Stimulated activated CD4-positive, alpha-beta T cell treated with anti-CD3 and anti-CD28 coated beads, TNF-alpha, amount 100 ng/mL, for 24 hours (primary cell): ENCODE data around the gene NT5C3B.
"Not testable (repeated sequence)": the region's sequence is repeated elsewhere in the genome, so short reads cannot be mapped to it uniquely, and the experiment has no call there.

Source experiments
- DNase-seq, 3 experiments: peaks; one replicate each; pipeline ENCODE4 v3.0.0-alpha.2; 2020; ENCODE audit warnings: low read depth in 3 of 3

NT5C3B gene

DNA sequence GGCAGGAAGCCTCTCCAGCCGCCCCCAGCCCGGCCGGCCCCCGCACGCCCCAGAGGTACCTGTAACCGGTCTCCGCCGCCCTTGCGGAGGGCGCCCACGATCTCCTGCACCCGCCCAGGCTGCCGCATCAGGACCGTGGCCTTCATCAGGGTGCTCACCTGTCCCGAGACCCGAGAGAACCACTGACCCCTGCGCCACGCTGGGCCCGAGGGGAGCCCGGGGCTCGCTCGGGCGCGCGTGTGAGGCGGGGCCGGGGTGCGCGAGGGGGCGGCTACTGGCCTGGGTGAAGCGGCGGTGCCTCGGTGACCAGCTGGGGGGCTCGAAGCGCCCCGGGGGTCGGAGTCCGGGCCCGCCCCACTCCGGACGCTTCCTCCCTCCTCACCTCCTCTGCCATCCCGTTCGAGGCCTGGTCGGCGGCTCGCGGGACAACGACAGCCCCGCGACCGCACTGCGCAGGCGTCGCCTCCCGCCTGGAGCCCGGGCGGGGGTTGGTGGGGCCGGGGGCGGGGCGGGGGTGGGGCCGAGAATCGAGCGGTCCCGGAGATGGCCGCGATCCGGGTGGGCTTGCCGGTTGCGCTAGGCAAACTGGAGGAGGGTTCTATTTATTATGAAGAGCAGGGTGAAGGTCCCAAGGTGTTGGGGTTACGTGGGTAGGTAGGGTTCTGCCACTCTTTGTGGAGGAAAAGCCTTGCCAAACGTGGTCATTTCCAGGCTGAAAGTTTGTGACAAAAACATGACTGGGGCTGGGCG, at the start of gene NT5C3B:
Gene NT5C3B (minus strand): TSS at position 433 of the 750 bp plus-strand sequence. CDS start 39 bp downstream, at position 394.
- DNase-seq = peak in 2 of 3 experiments; percentile 23 to 55

DNA sequence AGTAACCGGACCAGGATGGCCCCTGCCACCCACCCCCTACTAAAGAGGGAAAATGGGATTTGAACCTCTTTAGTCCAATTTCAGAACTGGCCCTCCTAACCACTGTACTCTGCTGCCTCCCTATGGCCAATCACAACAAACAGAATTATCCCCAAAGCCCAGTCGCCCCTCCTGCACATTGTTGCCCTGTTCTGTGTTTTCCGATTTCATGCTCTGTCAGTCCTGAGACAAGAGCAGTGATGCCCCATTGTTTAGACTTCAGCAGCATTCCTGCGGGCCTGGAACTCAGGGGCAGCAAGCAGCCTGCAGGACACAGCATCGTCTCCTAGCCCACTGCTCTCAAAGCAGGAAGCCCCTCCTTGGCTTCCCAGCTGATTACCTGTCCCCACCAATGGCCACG, 49.7 kb upstream of the NT5C3B start:
- DNase-seq = no peak

DNA sequence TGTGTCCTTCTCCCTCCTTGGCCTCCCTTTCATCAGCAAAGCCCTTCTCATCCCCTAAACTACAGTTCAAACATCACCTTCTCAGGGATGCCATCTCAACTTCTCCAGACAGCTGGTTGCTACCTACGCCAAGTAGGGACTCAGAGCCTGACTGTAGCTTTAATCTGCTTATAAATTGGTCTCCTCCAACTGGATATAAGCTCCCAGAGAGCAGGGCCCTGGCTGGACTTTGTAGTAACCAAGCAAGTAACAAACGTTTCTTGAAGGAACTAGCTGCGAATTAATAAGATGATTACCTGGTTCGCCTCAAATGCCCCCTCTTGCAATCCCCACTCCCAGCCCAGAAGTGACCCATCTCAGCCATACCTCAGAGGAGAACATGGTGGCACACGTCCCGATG, 46.7 kb upstream of the NT5C3B start:
- no peak for DNase-seq

DNA sequence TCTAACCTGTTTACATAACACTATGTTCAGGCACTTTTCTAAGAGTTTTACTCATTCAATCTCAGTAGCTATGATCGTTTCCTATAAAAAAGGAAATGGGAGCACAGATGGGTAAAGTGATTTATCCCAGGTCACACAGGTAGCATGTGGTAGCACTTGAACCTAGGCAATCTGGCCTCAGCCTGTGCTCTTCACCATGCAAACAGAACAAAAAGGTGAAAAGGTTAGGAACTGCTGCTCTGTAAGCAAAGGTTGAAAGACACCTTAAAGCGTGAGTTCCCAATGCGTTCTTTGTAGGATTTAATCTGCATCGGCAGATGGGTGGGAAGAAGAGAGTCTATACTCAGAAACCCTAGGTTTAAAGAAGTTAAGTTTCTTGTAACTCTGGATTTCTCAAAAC, 44.1 kb upstream of the NT5C3B start:
- no peak for DNase-seq

DNA sequence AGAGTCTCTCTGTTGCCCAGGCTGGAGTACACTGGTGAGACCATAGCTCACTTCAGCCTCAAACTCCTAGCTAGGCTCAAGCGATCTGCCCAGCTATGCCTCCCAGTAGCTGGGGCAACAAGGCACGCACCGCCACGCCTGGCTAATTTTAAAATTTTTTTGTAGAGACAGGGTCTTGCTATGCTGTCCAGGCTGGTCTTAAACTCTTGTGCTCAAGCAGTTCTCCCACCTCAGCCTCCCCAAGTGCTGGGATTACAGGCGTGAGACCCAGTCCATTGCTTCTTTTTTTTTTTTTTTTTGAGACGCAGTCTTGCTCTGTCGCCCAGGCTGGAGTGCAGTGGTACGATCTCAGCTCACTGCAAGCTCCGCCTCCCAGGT, 38.2 kb upstream of the NT5C3B start:
- not testable (repeated sequence) for DNase-seq

DNA sequence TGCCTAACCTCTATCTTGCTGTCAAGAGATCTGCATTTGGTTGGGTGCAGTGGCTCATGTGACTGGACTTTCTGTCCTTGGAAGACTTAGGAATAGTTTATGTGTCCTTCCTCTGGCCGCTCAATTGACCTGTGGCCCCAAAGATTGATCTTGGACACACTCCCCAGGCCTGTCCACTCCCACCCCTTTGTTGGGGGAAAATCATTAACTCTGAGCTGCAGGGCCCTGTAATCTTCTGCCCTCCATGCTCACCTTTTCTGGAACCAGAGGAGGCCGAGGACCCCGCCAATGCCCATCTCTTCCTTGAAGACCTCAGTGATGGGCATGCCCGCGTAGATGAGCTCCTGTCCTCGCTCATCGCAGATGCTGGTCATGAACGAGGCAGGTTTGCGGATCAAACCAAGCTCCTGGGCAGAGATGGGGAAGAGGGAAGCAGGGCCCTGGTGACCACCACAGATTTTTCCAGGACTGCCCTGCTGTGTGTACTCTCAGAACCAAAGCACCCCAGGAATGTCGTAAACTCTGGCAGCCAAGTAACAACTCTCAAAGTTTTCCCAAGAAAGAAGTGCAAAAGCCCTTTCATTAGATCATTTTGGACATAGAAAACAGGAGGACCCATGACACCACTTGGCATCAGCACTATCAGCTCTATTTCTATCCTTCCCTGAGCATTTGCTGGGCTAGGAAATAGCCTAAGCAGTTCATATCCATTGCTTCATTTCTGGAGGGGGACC, 37.7 kb upstream of the NT5C3B start:
- DNase-seq = no peak

DNA sequence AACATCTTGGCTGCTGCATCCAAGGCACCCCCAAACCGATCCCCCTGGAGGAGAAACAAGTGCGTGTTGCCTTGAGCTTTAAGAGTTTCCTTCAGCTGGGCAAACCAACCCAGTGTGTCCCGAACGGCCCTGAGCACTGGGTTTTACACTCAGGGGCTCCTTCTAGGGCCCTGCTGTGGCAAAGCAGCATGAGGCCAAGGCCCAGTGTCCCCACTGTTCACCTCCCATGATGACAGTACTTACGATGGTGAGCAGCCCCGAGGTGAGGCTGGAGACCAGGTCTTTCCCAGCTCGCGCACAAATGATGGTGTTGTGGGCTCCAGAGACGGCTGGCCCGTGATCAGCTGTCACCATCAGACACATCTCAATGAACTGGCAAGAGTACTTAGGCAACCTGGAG, 35.8 kb upstream of the NT5C3B start:
- no peak for DNase-seq

DNA sequence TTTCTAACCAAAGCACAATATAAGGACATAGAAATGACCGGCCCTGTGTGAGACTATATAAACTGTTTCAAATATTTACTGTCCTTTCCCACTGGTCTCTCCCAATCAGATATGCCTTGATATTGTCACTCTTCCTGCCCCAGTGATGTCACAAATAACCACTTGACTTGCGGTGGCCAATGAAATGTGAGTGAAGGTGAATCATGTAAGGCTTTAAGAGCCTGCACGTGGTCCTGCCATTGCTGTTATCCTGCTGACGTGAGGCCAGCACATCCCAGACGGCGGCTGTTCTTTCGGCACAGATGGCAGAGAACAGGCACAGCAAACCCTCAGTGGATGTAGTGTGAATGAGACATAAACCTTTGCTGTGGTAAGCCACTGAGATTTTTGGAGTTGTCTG, 34.6 kb upstream of the NT5C3B start:
- no peak for DNase-seq

DNA sequence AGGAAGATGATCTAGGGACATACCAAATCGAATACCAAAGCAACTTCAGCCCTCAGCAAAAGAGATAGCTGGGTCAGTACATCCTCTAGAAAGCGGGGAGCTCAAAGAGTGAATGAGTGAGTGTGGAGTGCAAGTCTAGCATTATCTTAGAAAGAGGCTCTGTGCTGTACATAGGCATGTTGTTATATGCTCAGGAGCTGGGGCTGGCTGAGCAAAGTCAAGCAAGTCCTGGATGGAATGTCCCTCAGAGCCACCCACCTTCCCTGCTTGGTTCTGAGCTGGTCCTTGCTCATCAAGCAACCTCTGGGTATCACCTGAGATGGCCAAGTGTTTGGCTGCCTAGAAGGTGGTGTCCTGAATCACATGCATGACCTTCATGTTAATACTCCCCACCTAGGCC, 34.1 kb upstream of the NT5C3B start:
- DNase-seq = no peak

DNA sequence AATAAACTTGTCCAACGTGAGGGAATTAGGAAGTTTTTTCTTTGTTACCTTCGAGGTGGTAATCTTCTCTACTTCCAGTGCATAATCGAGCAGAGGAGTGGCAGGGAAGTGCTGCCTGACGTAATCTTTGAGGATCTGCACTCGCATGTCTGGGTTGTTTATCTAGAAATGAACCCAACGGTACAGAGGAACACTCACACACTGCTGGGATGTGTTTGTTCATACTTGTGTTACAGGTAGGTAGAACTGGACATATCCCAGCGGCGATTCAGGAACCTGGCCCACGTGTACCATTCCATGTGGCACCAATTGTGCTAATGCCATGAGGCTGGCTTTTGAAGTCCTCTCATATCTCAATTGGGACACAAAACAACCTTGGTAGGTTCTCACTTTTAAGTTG, 33.4 kb upstream of the NT5C3B start:
- no peak for DNase-seq

DNA sequence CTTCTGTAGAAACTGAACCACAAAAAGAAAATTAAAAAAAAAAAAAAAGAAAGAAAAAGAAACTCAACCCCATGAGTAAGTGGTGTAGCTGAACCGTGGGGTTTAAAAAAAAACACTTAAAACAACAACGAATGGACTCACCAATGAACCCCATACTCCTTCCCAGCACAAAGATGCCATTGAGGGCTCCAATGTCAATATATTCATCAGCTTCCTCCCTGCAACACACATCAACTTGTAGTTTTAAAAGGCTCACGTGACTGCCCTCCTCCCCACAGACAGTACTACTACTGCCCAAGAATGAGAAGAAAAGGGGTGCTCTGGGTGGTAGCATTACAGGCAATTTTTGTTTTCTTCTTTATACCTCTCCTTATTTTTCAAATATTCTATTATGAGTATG, 32.5 kb upstream of the NT5C3B start:
- DNase-seq = no peak

DNA sequence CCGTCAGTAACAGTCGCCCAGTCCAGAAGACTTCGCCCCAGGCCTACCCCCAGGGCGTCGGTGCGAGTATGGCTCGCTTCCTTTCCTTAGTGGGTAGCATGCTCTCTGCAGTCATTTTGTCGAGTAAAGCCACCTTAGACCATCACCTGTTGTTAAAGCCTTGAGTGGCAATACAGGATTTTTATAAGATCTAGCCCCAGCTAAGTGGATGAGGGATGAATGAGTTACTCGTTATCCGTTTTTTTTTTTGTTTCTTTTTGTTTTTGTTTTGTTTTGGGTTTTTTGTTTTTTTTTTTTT, 29.5 kb upstream of the NT5C3B start:
- no peak for DNase-seq

DNA sequence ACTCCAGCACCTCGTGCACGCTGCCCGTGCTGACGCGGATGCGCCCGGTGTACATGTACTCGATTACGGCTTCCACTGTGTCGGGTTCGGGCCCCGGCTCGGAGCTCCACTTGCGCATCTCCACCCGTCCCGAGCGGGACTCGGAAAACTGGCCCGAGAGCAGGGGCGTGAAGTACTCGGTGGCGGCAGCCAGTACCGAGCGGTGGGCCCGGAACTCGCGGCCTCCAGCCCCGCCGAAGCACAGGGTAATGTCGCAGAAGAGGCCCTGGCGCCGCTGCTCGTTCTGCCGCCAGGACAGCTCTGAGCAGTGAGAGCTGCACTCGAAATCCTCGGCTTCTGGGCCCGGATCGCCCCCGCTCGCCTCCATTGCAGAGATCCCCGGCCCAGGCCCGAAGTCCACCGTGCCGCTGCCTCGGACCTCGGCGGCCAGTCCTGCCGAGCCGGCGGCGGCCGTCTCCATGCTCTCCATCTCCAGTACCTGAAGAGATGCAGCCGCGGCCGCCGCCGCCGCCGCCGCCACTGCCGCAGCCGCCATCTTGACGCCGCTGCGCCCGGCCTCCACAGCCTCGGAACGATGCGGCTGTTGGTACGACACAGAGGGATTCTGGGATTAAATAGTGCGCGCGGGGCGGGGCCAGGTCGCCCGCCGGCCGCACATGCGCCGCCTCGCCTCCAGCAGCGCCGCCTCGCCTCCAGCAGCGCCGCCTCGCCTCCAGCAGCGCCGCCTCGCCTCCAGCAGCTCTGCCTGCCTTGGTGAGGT, 29.0 kb upstream of the NT5C3B start, which contains the start of gene KLHL11:
Gene KLHL11 (minus strand): TSS at position 588 of the 760 bp plus-strand sequence. CDS start 53 bp downstream, at position 535.
- peak; percentile 72 to 88 (median 77) for DNase-seq

DNA sequence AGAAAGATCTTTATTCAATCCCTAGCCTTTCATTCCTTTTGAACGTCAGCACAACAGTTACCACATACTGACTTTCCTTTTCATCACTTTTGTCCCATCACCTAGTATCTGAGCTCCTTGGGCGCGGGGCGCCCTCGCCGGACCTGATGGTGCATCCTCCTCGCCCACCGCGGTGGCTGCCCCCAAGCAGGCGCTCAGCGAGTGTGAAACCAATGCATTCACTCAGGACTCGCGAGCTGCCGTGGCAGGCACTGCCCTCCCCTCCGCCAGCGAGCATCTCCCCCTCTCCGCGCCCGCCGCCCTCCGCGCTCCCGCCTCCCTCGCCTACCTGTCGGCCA, 28.4 kb upstream of the NT5C3B start:
- DNase-seq = no peak

DNA sequence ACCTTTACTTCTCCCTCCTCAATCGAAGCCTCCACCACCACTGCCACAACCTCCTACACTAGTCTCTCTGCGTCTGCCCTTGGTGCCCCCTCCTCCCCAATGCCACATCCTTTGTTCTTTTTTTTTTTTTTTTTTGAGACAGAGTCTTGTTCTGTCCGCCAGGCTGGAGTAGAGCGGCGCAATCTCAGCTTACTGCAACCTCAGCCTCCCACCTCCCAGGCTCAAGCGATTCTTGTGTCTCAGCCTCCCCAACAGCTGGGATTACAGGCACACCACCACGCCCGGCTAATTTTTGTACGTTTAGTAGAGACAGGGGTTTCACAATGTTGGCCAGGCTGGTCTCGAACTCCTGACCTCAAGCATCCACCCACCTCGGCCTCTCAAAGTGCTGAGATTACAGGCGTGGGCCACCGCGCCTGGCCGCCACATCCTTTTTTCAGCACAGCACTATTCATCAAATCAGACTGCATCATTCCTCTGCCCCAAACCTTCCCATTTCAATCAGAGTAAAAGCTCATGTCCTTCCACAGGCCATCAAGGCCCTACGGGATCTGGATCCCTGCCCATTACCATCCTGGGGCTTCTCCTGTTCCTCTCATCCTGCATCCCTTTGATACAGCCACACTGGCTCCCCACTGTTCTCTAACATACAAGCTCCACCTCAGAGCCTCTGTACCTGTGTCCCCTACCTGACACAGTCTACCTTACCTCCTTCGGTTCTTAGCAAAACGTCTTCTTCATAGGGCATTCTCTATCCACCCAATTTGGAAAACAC, 27.2 kb upstream of the NT5C3B start:
- DNase-seq = peak in 1 of 3 experiments; percentile 37

DNA sequence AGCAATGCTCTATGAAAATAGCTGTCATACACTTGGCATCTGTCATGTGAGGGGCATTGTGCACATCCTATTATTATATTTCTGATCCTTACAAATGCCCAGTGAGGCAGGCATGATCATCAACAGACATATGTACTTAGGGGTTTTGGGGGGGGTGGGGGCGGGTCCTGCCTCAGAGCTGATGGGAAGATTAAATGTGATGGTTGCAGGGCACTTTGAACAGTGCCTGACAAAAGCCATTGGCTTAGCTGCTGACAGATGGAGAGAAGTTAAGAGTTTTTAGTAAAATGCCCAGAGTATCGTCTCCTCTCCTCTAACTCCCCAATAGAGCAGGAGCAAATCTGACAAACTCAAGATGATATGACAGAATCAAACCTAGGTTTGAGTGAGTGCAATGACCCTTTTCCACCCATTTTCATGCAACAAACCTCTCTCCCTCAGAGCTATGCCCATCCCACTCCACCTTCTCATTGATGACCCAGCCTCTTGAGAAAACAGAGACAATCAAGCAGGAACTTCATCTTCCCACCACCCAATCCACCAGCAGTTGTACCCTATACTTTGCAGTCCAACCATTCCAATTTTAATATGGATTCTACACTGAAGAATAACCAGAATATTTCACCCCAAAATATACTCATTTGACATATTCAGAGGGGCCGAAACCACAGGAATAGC, 24.4 kb upstream of the NT5C3B start:
- DNase-seq = no peak

DNA sequence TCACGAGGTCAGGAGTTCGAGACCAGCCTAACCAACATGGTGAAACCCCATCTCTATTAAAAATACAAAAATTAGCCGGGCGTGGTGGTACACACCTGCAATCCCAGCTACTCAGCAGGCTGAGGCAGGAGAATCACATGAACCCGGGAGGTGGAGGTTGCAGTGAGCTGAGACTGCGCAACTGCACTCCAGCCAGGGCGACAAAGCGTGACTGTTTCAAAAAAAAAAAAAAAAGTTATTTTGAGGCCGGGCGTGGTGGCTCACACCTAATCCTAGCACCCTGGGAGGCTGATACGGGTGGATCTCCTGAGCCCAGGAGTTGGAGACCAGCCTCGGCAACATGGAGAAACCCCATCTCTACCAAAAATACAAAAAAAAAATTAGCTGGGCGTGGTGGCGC, 15.3 kb upstream of the NT5C3B start:
- not testable (repeated sequence) for DNase-seq

DNA sequence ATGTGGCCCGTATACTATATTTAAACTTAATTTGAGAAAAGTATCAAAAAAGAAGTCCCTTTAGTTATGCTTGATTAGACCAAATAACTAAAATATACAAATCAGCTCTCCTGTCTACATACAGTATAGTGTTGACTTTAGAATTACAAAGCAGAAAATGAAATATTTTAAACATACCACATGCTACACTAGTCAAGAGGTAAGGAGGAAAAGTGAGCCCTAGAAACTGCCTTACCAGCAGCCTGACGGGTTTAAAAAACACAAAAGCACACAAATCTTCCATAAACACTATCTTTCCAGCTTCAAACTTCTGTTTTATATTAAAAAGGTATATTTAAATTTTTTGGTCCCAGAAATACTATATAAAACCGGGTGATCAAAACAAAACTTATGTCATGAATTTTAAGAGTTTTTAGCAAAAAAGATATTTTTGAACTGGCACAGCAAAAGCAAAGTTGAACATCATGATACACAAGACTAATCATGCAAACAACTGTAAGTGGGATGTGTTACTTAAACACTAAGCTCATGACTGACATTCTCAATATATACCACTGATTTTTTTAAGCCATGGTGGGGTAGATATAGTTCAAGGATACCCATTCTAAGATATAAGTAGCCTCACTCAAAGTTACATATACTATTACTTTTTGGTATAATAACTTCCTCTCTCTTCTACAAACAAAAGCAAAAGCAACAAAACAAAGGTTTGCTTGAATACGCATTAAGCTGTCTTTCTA, 13.4 kb upstream of the NT5C3B start:
- no peak for DNase-seq

DNA sequence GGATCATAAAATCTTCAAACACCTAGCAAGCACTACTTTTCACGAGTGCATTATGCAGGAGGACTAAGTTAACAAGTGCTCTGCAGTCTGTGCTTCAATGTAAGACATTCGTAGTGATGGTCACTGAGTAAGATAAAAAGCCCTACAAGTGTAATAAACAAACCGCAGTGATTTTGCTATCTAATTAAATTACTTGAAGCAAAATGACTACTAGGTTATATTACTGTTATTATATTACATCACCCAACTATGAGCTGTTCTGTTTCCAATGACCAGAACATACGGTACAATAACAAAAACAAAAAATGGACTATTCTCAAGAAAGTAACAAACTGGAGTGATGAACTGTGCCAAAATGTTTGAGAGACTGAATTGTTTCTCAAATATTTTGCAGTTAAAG, 12.8 kb upstream of the NT5C3B start:
- no peak for DNase-seq

DNA sequence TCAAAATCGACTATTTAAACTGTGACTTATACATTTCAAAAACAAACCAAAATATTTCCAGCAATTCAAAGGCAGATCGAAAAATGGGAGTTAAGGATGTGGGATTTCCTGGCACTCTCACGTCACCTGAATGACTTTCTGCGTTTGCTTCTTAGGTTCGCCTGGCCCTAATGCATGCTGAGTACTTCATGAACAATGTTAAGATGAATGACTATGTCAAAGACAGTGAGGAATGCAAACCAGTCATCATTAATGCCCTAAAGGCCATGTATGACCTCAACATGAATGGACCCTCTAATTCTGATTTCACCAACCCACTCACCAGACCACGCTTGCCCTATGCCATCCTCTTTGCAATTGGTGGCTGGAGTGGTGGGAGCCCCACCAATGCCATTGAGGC, 8.9 kb upstream of the NT5C3B start:
- no peak for DNase-seq

DNA sequence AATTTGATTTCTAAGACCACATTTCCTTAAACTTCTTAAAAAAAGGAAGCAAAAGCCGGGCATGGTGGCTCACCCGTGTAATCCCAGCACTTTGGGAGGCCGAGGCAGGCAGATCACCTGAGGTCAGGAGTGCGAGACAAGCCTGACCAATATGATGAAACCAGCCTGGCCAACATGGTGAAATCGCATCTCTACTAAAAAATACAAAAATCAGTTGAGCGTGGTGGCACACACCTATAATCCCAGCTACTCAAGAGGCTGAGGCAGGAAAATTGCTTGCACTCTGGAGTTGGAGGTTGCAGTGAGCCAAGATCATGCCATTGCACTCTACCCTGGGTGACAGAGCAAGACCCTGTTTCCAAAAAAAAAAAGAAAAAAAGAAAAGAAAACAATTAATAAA, 4.7 kb upstream of the NT5C3B start:
- not testable (repeated sequence) for DNase-seq
